ENCODE measurements around the gene AQP9. TPM values are rescaled to one million over a fixed set of nuclear protein-coding genes. Genes with fewer than 3 reads are reported as not detected.
A peak's percentile ranks its signal among the peaks of the same experiment; 100 is the strongest.

AQP9 gene
- total RNA-seq, 1 experiment from 2014 or later, result not detected

GRCh38 chr15:58227706-58228543, 89.7 kb downstream of the AQP9 start:
- DNase-seq (ENCODE audit: low spot score), result peak; percentile 70

- DNase-seq (ENCODE audit: low spot score), result peak; percentile 14
These were observed 90.5 kb downstream of the AQP9 start for GRCh38 chr15:58228718-58229117.

GRCh38 chr15:58229297-58229768, 91.2 kb downstream of the AQP9 start:
- DNase-seq (ENCODE audit: low spot score), result no peak

GRCh38 chr15:58232281-58233065, 94.3 kb downstream of the AQP9 start:
- no peak for DNase-seq (ENCODE audit: low spot score)

- no peak for DNase-seq (ENCODE audit: low spot score)
These were observed 95.2 kb downstream of the AQP9 start for GRCh38 chr15:58233341-58233740.

Other genes with a start within 250 kb of the AQP9 start
- not detected in 2 replicates for gene ALDH1A2, start 72.7 kb upstream of the AQP9 start, total RNA-seq (2014; rRNA removed; shearing (Covaris generic))

Data from H4 (cell line).